Measurements from ENCODE around the gene NEURL1.

GRCh38 chr10:103564116-103564501 lies 70.6 kb downstream of the NEURL1 start:
- TF ChIP-seq CTCF (IDR thresholded peaks at IDR 0.05) = no peak
- no peak for TF ChIP-seq POLR2A (IDR thresholded peaks at IDR 0.05)

All from tibial nerve (tissue), 3 donors.